Heart left ventricle (tissue), 16 donors: ENCODE results near the gene GLT8D1. TPM values are rescaled to one million over a fixed set of nuclear protein-coding genes. Genes with fewer than 3 reads are reported as not detected.

Experiments used
- ATAC-seq, 4 donors: fragments of 200-7000 bp; cut with Tn5 transposase; one replicate each; pipeline ENCODE4 v1.9.1; 2020 to 2022; ENCODE audit warnings: moderate library complexity in 4 of 4, mild to moderate bottlenecking in 3 of 4, moderate number of reproducible peaks in 1 of 4
- DNase-seq, 5 donors: peaks; one replicate each; pipeline ENCODE4 v3.0.0-alpha.2; 2020
- H3K27ac ChIP-seq, 12 donors: fragments of 200-600 bp; sonication (generic) in 4 of 12; one replicate each; pipeline versions ENCODE4 v1.5.0 to v1.8.0; 2016 to 2022; ENCODE audit warnings: mild to moderate bottlenecking in 2 of 12
- H3K27me3 ChIP-seq, 9 donors: fragments of 200-600 bp; sonication (generic) in 2 of 9; one replicate each; pipeline versions ENCODE4 v1.5.1 to v1.8.0; 2016 to 2022; ENCODE audit warnings: mild to moderate bottlenecking in 3 of 9
- H3K36me3 ChIP-seq, 9 donors: fragments of 200-600 bp; sonication (generic) in 2 of 9; one replicate each; pipeline versions ENCODE4 v1.5.0 to v1.8.0; 2018 to 2022; ENCODE audit warnings: mild to moderate bottlenecking in 2 of 9
- H3K4me1 ChIP-seq, 12 donors: fragments of 200-600 bp; sonication (generic) in 4 of 12; one replicate each; pipeline versions ENCODE4 v1.5.0 to v1.8.0; 2016 to 2022; ENCODE audit warnings: mild to moderate bottlenecking in 3 of 12
- H3K4me3 ChIP-seq, 12 donors: fragments of 200-600 bp; sonication (generic) in 4 of 12; one replicate each; pipeline versions ENCODE4 v1.5.0 to v1.8.0; 2017 to 2022; ENCODE audit warnings: mild to moderate bottlenecking in 9 of 12, moderate library complexity in 4 of 12
- H3K9me3 ChIP-seq, 12 donors: fragments of 200-600 bp; sonication (generic) in 4 of 12; one replicate each; pipeline versions ENCODE4 v1.5.0 to v1.8.0; 2016 to 2022; ENCODE audit warnings: mild to moderate bottlenecking in 1 of 12
- CTCF ChIP-seq, 12 donors: fragments of 200-600 bp; sonication (generic) in 4 of 12; IDR thresholded peaks; one replicate each; pipeline versions ENCODE4 v1.5.0 to v1.8.0; 2018 to 2022; ENCODE audit warnings: antibody characterized with exemption in 12 of 12, mild to moderate bottlenecking in 5 of 12
- POLR2A ChIP-seq, 2 donors: fragments of 450-650 bp; IDR thresholded peaks; one replicate each; pipeline ENCODE4 v1.6.1; 2017; ENCODE audit warnings: antibody characterized with exemption in 2 of 2, mild to moderate bottlenecking in 2 of 2, moderate library complexity in 2 of 2
- WGBS, 4 donors: extraction: QIAGEN DNeasy Blood & Tissue Kit in 2 of 4; methylation state at CpG; one replicate each; pipeline versions ENCODE4 v1.1.5 to v1.1.7; 2013 to 2018; 5-methylcytosine and 5-hydroxymethylcytosine counted together
- intact Hi-C, 10 donors: fragments of 100-400 bp; cut with DNase I; formaldehyde crosslinking; loops; one replicate each; pipeline versions ENCODE4 v1.11.1 to v1.14.2; 2022
- polyA plus RNA-seq, 2 donors: library from polyadenylated mRNA; stranded (reverse); fragments of 200-250 nt; gene quantifications; one replicate each; pipeline ENCODE4 v1.2.3, GENCODE V29; 2013
- total RNA-seq, 9 donors: library from RNA; depleted of rRNA in 2 of 9; stranded (reverse); fragments of >200 nt in 2 of 9; fragmentation: NEBNext Ultra II Directional in 3 of 9; extraction: Animal tissue kit (Norgen Biotek cat#: 25700) in 3 of 9; gene quantifications; one replicate each; pipeline versions ENCODE4 v1.1.0 to v1.2.4, GENCODE V29; 2016 to 2023
- donor health status: ischemic (EF 13 %, LVEDD 7.1; RV severe dilation, severe dysfunction).
- donor health status: healthy with polysubstance abuse.
- donor health status: DM: no; HTN: yes; CAD: no.
- donor health status: DM: no; HTN: no; CAD: no.
- donor health status: ischemic (EF 25% LVEDD 6.9; RV normal size, moderate dysfunction).
- donor health status: ischemic (EF 25% LVEDD 5.7; RV mildly dilated, moderate dysfunction).
- donor health status: healthy.
- donor health status: DM: yes; HTN: yes; CAD: no.
- donor health status: ischemic (EF 35%, LVEDD 5.7; RV mildly dilated, moderate dysfunction).
- donor health status: nonischemic (EF 11% LVEDD 7.7; RV severe dilation, severe dysfunction).
- donor health status: DM: yes; HTN: yes; CAD: no.
- donor health status: PGD.
- donor health status: ischemic (EF 29% LVEDD 5.4; RV normal size, mild dysfunction).
- donor health status: nonischemic (EF 23%, LVEDD 6.1; RV moderate dilation, normal function).

Gene GLT8D1
- total and polyA plus RNA-seq, 11 donors: 21.7 to 39.0 (median 28.3) TPM

DNA sequence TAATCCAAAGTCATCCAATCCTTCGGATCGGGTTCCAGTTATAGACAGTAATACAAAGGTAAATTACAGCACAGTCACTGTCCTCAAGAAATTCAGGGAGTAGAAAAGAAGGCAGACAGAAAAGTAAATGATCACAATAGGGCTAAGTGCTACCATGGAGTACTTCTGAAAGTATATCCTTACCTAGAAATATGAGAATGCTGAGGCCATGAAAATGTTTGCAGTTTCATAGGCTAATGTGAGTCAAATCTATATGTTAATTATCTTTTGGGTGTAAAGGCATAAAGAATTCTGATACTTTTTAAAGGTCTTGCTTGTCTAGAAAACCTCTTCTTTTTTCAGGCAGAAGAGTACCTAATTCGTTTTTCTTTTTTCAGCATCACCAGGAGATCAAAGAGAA, 49.7 kb downstream of the GLT8D1 start:
- 91 to 98% (median 93%) methylated on average over 3 of the region's 3 CpGs for WGBS, 4 donors
- H3K27ac ChIP-seq: no peak overlapping the region
- H3K36me3 ChIP-seq: peaks cover 0 to 100% (median 99%) of the 10 kb centered on the region in 9 donors
- DNase-seq: no peak
- H3K4me3 ChIP-seq: no peak overlapping the region
- intact Hi-C loops: no loop called here
- no peak for ATAC-seq
- TF ChIP-seq POLR2A (IDR thresholded peaks at IDR 0.05) (no peak), CTCF (IDR thresholded peaks at IDR 0.05) (no peak)
- H3K4me1 ChIP-seq: no peaks in the 10 kb centered on the region
- no peaks in the 10 kb centered on the region for H3K27me3 ChIP-seq
- no peaks in the 10 kb centered on the region for H3K9me3 ChIP-seq

DNA sequence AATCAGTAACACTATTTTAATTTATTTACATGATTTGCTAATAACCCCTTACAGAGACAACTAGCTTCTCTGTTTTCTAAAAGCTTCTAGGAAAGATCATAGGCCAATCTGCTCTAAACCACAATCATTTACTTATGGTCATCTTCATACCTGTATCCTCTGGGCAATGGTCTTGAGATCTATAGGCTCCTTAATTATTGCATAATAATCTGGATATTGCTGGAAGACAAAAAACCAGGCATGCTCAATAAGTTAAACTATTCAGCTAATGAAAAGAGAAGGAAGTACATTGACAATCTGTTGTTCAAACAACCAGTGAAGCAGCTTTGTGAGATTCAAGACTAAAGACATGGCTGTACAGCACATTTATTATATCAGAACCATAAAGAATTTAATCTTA, 54.0 kb downstream of the GLT8D1 start:
- Histone ChIP-seq H3K9me3 (no peaks in the 10 kb centered on the region), H3K27me3 (no peaks in the 10 kb centered on the region), H3K36me3 (peaks cover 0 to 100% (median 98%) of the 10 kb centered on the region in 9 donors), H3K4me1 (no peaks in the 10 kb centered on the region), H3K27ac (no peak overlapping the region), H3K4me3 (no peak overlapping the region)
- TF ChIP-seq CTCF (IDR thresholded peaks at IDR 0.05) (no peak), POLR2A (IDR thresholded peaks at IDR 0.05) (no peak)
- DNase-seq (no peak), ATAC-seq (no peak)
- intact Hi-C loops: no loop called here

DNA sequence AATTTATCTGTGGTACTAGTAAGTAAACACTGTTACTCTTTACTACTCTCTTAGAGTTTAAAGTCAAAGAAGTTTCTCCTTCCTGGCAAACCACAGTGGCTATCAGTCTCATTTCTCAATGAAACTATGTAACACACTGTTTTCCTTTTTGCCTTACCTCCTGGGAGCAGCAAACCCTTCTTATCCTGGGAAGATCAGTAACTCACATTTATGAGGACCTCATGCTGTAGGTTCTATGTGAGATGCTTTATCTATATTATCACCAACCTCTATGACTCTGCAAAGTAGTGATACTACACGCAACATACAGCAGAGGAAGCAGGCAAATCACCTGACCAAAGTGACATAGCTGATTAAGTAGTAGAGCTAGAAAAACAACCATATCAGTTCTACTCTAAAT, 55.2 kb downstream of the GLT8D1 start:
- Histone ChIP-seq H3K9me3 (no peaks in the 10 kb centered on the region), H3K27ac (no peak overlapping the region), H3K36me3 (peaks cover 0 to 100% (median 98%) of the 10 kb centered on the region in 9 donors), H3K27me3 (no peaks in the 10 kb centered on the region), H3K4me1 (no peaks in the 10 kb centered on the region), H3K4me3 (no peak overlapping the region)
- no peak for ATAC-seq
- intact Hi-C loops: no loop called here
- DNase-seq: no peak
- TF ChIP-seq CTCF (IDR thresholded peaks at IDR 0.05): no peak
- TF ChIP-seq POLR2A (IDR thresholded peaks at IDR 0.05): no peak
- 85 to 91% (median 87%) methylated on average over 1 of the region's 1 CpG for WGBS, 4 donors

DNA sequence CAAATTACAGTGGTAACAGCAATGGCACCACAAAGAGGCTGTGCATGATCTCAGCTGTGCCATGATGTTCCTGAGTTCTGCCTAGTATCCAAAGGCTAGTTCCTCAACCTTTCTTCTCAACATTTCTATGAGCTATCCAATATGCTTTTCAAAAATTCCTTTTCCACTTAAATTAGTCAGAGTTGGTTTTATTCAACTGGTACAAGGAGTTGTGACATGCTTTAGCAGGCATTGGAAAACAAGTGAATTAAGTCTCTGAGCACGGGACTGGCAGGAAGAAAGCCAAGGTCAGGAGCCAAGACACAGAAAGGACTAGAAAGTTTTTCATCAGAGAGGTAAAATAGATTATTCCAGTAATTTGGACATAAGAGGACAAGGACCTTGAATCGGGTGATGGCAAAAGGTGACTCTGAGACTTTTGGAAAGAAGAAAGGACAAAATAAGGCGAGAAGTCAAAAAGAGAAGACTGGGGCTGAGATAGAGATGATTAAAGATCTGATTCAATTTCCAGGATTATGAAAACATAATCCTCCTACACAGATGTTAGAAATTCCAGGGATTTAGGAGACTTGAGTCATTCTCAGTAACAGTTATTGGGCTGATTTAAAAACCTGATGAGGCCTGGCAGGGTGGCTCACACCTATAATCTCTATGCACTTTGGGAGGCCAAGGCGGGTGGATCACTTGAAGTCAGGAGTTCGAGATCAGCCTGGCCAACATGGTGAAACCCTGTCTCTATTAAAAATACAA, 56.0 kb downstream of the GLT8D1 start:
- TF ChIP-seq CTCF (IDR thresholded peaks at IDR 0.05) (no peak), POLR2A (IDR thresholded peaks at IDR 0.05) (no peak)
- no peak overlapping the region for H3K27ac ChIP-seq
- intact Hi-C loops: loop anchor here in 1 of 10 donors (10.0 kb wide), 1 partner anchor 95 kb away; no protein-coding TSS in a partner anchor
- H3K4me3 ChIP-seq: no peak overlapping the region
- no peak for DNase-seq
- ATAC-seq: no peak
- H3K9me3 ChIP-seq: no peaks in the 10 kb centered on the region
- H3K4me1 ChIP-seq: no peaks in the 10 kb centered on the region
- H3K36me3 ChIP-seq: peaks cover 0 to 100% (median 98%) of the 10 kb centered on the region in 9 donors
- 77 to 98% (median 95%) methylated on average over 5 of the region's 5 CpGs for WGBS, 4 donors
- no peaks in the 10 kb centered on the region for H3K27me3 ChIP-seq
